Brain microvascular endothelial cell (primary cell): Measurements from ENCODE around the gene POMGNT2.

Experiments
- DNase-seq: peaks from one replicate; pipeline ENCODE4 v3.0.0-alpha.2; 2020
- H3K27ac ChIP-seq: fragments of 250-450 bp; sonication (Bioruptor Pico); 2 replicates; pipeline ENCODE4 v1.5.1; 2020; ENCODE audit warnings: mild to moderate bottlenecking, moderate library complexity
- H3K27me3 ChIP-seq: fragments of 250-450 bp; sonication (Bioruptor Pico); replicated peaks from 2 replicates; pipeline ENCODE4 v1.5.1; 2020; ENCODE audit warnings: mild to moderate bottlenecking
- H3K36me3 ChIP-seq: fragments of 250-450 bp; sonication (Bioruptor Pico); replicated peaks from 2 replicates; pipeline ENCODE4 v1.5.1; 2020; ENCODE audit warnings: mild to moderate bottlenecking
- H3K4me3 ChIP-seq: 2 replicates; pipeline ENCODE4 v1.5.1; 2011; ENCODE audit warnings: low read depth, mild to moderate bottlenecking, control low read depth, low read length, moderate library complexity
- in situ Hi-C: cut with HindIII; loops from 2 replicates; pipeline ENCODE4 v1.10.0; 2017; ENCODE audit warnings: low sequenced_read_pairs, low pct_ligation_motif_present
- TF ChIP-seq, protein P1 (sequence below): IDR thresholded peaks from 2 replicates; pipeline ENCODE4 v1.5.1; 2011; ENCODE audit warnings: low read depth, mild to moderate bottlenecking, moderate library complexity, low read length, control low read depth, inconsistent platforms; ENCODE audit errors: missing control alignments

The POMGNT2 gene

DNA sequence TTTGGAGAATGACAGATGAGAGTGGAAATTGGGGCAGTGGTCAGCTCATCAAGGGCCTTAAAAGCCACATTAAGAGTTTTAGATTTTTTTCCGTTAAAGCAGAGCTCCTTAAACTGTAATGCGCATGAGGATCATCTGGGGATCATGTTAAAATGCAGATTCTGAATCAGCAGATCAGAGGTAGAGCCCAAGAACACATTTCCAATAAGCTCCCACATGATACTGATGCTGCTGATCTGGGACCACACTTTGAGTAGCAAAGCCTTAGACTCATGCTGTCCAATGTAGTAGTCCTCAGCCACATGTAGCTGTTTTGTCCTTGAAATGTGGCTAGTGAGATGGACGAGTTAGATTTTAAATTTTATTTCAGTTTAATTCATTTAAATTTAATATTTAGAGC is 26.3 kb upstream of the POMGNT2 start:
- no peaks in the 10 kb centered on the region for H3K27me3 ChIP-seq
- TF ChIP-seq, protein P1, sequence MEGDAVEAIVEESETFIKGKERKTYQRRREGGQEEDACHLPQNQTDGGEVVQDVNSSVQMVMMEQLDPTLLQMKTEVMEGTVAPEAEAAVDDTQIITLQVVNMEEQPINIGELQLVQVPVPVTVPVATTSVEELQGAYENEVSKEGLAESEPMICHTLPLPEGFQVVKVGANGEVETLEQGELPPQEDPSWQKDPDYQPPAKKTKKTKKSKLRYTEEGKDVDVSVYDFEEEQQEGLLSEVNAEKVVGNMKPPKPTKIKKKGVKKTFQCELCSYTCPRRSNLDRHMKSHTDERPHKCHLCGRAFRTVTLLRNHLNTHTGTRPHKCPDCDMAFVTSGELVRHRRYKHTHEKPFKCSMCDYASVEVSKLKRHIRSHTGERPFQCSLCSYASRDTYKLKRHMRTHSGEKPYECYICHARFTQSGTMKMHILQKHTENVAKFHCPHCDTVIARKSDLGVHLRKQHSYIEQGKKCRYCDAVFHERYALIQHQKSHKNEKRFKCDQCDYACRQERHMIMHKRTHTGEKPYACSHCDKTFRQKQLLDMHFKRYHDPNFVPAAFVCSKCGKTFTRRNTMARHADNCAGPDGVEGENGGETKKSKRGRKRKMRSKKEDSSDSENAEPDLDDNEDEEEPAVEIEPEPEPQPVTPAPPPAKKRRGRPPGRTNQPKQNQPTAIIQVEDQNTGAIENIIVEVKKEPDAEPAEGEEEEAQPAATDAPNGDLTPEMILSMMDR, result no peak
- H3K36me3 ChIP-seq, result no peaks in the 10 kb centered on the region
- no peak overlapping the region for H3K27ac ChIP-seq
- in situ Hi-C loops, result no loop called here
- DNase-seq, result no peak
- no peak overlapping the region for H3K4me3 ChIP-seq

DNA sequence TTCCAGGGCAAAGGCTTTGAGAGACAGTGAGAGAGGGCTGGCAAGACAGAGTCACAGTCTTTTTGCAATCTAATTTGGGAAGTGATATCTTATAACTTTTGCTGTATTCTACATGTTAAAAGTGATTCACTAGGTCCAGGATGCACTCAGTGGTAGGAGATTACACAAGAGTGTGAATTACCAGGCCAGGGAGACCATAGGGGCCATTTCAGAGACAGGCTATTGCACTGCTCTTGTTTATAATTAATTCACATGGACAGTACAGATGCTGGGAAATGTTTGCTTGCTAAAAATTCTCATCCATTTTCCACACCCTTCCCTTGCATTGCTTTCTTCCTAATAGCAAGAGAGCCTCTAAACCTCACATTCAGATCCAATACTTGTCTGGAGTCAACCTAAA is 22.6 kb upstream of the POMGNT2 start:
- no peak for DNase-seq
- H3K27ac ChIP-seq, result no peak overlapping the region
- H3K4me3 ChIP-seq, result no peak overlapping the region
- no peaks in the 10 kb centered on the region for H3K36me3 ChIP-seq
- TF ChIP-seq, protein P1, result no peak
- in situ Hi-C loops, result no loop called here
- H3K27me3 ChIP-seq, result no peaks in the 10 kb centered on the region

DNA sequence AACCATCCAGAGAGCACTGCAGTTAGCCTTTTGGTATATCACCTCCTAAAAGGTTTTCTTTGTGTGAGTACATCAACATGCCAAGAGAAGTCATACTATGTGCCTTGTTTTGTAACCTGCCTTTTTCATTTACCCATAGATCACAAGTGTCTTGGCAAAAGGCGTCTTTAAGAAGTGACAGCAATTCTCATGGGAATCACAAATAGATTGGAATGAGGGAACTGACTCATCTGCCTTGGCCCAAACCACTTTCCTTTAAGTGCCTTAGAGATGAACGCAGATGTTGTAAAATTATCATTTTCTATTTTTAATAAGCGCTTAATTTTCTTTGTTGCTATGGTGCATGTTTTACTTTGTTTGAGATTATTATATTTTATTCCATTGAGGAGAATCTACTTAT is 20.7 kb upstream of the POMGNT2 start:
- in situ Hi-C loops, result no loop called here
- no peak overlapping the region for H3K4me3 ChIP-seq
- H3K36me3 ChIP-seq, result no peaks in the 10 kb centered on the region
- DNase-seq, result no peak
- H3K27me3 ChIP-seq, result no peaks in the 10 kb centered on the region
- TF ChIP-seq, protein P1, result no peak
- no peak overlapping the region for H3K27ac ChIP-seq

DNA sequence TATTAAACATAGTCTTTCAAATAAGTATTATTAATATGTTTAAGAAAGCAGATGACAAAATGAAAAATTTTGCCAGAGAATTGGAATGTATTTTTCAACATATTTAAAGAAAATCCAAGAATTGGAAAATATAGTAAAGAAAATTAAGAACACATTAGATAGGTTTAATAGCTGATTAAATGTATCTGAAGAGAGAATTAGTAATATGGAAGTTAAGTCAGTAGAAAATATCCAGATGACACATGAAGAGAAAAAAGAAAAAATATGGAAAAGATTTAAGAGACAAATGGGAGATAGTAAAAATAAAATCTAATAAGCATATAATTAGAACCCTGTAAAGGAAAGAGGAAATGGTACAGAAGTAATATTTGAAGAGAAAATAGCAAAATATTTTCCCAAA is 18.0 kb upstream of the POMGNT2 start:
- no peaks in the 10 kb centered on the region for H3K36me3 ChIP-seq
- H3K27ac ChIP-seq, result no peak overlapping the region
- no peak for DNase-seq
- in situ Hi-C loops, result no loop called here
- H3K4me3 ChIP-seq, result no peak overlapping the region
- no peaks in the 10 kb centered on the region for H3K27me3 ChIP-seq
- TF ChIP-seq, protein P1, result no peak

DNA sequence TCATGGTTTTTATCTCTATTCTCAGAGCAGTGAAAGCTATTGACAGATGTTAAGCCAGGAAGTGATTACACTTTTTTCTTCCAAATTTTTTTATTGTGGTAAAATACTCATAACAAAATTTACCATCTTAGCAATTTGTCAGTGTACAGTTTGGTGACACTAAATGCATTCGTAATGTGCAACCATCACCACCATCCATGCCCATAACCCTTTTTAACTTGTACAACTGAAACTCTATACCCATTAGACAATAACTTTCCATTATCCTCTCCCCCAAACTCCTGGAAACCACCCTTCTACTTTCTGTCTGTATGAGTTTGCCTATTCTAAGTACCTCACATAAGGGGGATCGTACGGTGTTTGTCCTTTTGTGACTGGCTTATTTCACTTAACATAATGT is 15.1 kb upstream of the POMGNT2 start:
- Histone ChIP-seq H3K4me3 (no peak overlapping the region), H3K36me3 (no peaks in the 10 kb centered on the region), H3K27me3 (no peaks in the 10 kb centered on the region), H3K27ac (no peak overlapping the region)
- in situ Hi-C loops, result no loop called here
- TF ChIP-seq, protein P1, result no peak
- no peak for DNase-seq

DNA sequence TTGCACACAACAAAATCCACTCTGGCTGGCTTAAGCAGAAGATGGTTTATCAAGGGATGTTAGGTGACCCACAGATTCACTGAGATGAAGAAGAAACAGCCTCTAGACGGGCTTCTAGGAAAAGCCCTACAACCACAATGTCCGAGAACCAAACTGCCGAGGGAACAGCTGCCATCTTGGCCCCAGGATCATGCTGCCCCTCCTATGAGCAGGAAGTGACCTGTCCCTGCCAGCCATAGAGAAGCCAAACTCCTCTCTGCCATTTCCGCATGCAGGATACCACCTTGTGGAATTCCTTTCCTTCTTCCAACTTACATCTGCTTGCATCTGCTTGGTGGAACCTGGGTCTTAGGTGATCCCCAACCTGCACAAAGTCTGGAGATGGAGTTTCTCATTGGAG is 11.4 kb upstream of the POMGNT2 start:
- TF ChIP-seq, protein P1, result no peak
- no peak for DNase-seq
- Histone ChIP-seq H3K27ac (no peak overlapping the region), H3K4me3 (no peak overlapping the region), H3K36me3 (no peaks in the 10 kb centered on the region), H3K27me3 (no peaks in the 10 kb centered on the region)
- in situ Hi-C loops, result no loop called here
